OCI-LY1 (cell line): ENCODE data around the gene RAB6B.

Experiments used
- H2AFZ ChIP-seq: fragments of 200-600 bp; sonication (generic), shearing (Covaris generic); 2 replicates; pipeline ENCODE4 v1.6.0; 2014; ENCODE audit warnings: antibody characterized with exemption, mild to moderate bottlenecking, low read length
- H3F3A ChIP-seq: fragments of 200-600 bp; sonication (generic), shearing (Covaris generic); 2 replicates; pipeline ENCODE4 v1.6.0; 2014; ENCODE audit warnings: mild to moderate bottlenecking, antibody characterized with exemption, low read length, moderate library complexity; ENCODE audit not compliant: insufficient read depth
- H3K27ac ChIP-seq: fragments of 200-600 bp; sonication (generic); 2 replicates; pipeline ENCODE4 v1.5.1; 2014; ENCODE audit warnings: low read length, mixed run types, mild to moderate bottlenecking, low read depth; ENCODE audit not compliant: poor library complexity, severe bottlenecking
- H3K27me3 ChIP-seq: fragments of 200-600 bp; sonication (generic); 2 replicates; pipeline ENCODE4 v1.6.0; 2014; ENCODE audit warnings: antibody characterized with exemption, mild to moderate bottlenecking, low read length, moderate library complexity; ENCODE audit not compliant: insufficient read depth
- H3K36me3 ChIP-seq: fragments of 200-600 bp; sonication (generic); 2 replicates; pipeline ENCODE4 v1.6.1; 2014; ENCODE audit warnings: mild to moderate bottlenecking, antibody characterized with exemption, low read length, moderate library complexity, mixed read lengths; ENCODE audit not compliant: insufficient read depth
- H3K4me1 ChIP-seq: fragments of 200-600 bp; sonication (generic); 2 replicates; pipeline ENCODE4 v1.5.1; 2014; ENCODE audit warnings: mild to moderate bottlenecking, low read length, moderate library complexity; ENCODE audit not compliant: insufficient read depth, severe bottlenecking
- H3K4me2 ChIP-seq: fragments of 200-600 bp; sonication (generic), shearing (Covaris generic); 2 replicates; pipeline ENCODE4 v1.6.1; 2014; ENCODE audit warnings: low read length
- H3K4me3 ChIP-seq: fragments of 200-600 bp; sonication (generic); 2 replicates; pipeline ENCODE4 v1.5.1; 2014; ENCODE audit warnings: low read length, low read depth, mild to moderate bottlenecking, mixed read lengths; ENCODE audit not compliant: poor library complexity, severe bottlenecking
- H3K79me2 ChIP-seq: fragments of 200-600 bp; shearing (Covaris generic); 2 replicates; pipeline ENCODE4 v1.6.1; 2016; ENCODE audit warnings: mixed run types, low read length, mixed read lengths; ENCODE audit not compliant: insufficient read depth
- H3K9ac ChIP-seq: fragments of 200-600 bp; sonication (generic), shearing (Covaris generic); 2 replicates; pipeline ENCODE4 v1.6.1; 2014; ENCODE audit warnings: mild to moderate bottlenecking, low read length, mixed read lengths
- H3K9me2 ChIP-seq: fragments of 200-600 bp; sonication (generic), shearing (Covaris generic); 2 replicates; pipeline ENCODE4 v1.6.1; 2014; ENCODE audit warnings: low read depth, mild to moderate bottlenecking, low read length, mixed read lengths
- H3K9me3 ChIP-seq: fragments of 200-600 bp; shearing (Covaris generic); 2 replicates; pipeline ENCODE4 v1.6.1; 2014; ENCODE audit warnings: low read length, mixed read lengths
- H4K20me1 ChIP-seq: fragments of 200-600 bp; sonication (generic), shearing (Covaris generic); 2 replicates; pipeline ENCODE4 v1.6.0; 2016; ENCODE audit warnings: mild to moderate bottlenecking, low read length; ENCODE audit not compliant: insufficient read depth
- EZH2 ChIP-seq: fragments of 200-600 bp; sonication (generic), shearing (Covaris generic); IDR thresholded peaks from 2 replicates; pipeline ENCODE4 v1.8.0; 2017; ENCODE audit warnings: borderline replicate concordance, mixed run types, mild to moderate bottlenecking, antibody characterized with exemption, low read length, moderate library complexity, mixed read lengths
- TF ChIP-seq, protein P1 (sequence below): fragments of 200-600 bp; sonication (generic), shearing (Covaris generic); IDR thresholded peaks from 2 replicates; pipeline ENCODE4 v1.5.1; 2017; ENCODE audit warnings: mild to moderate bottlenecking, antibody characterized with exemption, low read length, moderate library complexity, mixed read lengths

RAB6B gene

DNA sequence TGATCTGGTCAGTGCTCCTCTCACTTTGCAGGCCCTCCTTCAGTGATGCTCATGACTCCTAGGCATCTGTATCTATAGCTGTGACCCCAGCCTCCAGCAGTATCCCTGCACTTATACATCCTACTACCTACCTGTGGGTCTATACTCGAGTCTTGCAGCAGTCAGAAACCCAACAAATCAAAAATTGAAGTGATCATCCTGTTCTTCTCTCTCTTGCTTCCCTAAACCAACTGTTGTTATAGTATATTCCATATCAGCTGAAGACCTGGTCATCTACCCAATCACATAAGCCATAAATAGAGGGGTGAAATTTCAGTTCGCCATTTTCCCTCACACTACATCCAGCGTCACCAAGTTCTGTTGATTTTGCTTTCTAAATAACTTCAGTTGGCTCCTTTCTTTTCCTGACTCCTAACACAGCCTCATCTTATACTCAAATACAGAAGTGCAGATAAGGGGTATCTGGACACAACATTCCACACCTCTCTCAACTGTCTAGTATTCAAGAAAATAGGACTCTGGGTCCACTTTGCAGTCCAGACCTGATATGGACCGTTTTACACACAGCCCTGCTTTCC, 116.0 kb downstream of the RAB6B start:
- Histone ChIP-seq H3K27ac (no peak overlapping the region), H3F3A (no peaks in the 10 kb centered on the region), H3K36me3 (no peaks in the 10 kb centered on the region), H3K9ac (no peak overlapping the region), H3K79me2 (no peaks in the 10 kb centered on the region), H2AFZ (no peak overlapping the region), H4K20me1 (no peaks in the 10 kb centered on the region), H3K4me1 (no peaks in the 10 kb centered on the region), H3K9me3 (no peaks in the 10 kb centered on the region), H3K27me3 (no peaks in the 10 kb centered on the region), H3K4me2 (no peak overlapping the region), H3K9me2 (no peaks in the 10 kb centered on the region), H3K4me3 (no peak overlapping the region)
- TF ChIP-seq, protein P1, sequence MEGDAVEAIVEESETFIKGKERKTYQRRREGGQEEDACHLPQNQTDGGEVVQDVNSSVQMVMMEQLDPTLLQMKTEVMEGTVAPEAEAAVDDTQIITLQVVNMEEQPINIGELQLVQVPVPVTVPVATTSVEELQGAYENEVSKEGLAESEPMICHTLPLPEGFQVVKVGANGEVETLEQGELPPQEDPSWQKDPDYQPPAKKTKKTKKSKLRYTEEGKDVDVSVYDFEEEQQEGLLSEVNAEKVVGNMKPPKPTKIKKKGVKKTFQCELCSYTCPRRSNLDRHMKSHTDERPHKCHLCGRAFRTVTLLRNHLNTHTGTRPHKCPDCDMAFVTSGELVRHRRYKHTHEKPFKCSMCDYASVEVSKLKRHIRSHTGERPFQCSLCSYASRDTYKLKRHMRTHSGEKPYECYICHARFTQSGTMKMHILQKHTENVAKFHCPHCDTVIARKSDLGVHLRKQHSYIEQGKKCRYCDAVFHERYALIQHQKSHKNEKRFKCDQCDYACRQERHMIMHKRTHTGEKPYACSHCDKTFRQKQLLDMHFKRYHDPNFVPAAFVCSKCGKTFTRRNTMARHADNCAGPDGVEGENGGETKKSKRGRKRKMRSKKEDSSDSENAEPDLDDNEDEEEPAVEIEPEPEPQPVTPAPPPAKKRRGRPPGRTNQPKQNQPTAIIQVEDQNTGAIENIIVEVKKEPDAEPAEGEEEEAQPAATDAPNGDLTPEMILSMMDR = no peak
- no peak for TF ChIP-seq EZH2

- Histone ChIP-seq H3K9me3 (no peaks in the 10 kb centered on the region), H3K9me2 (no peaks in the 10 kb centered on the region), H3K27me3 (no peaks in the 10 kb centered on the region), H3F3A (no peaks in the 10 kb centered on the region), H3K27ac (no peak overlapping the region), H3K4me2 (no peak overlapping the region), H2AFZ (no peak overlapping the region), H4K20me1 (no peaks in the 10 kb centered on the region), H3K36me3 (no peaks in the 10 kb centered on the region), H3K4me3 (no peak overlapping the region), H3K79me2 (no peaks in the 10 kb centered on the region), H3K4me1 (no peaks in the 10 kb centered on the region), H3K9ac (no peak overlapping the region)
- TF ChIP-seq EZH2 = no peak
- TF ChIP-seq, protein P1 = no peak
Observed at GRCh38 chr3:133777807-133778568, 117.7 kb downstream of the RAB6B start.

GRCh38 chr3:133776794-133777438, 118.8 kb downstream of the RAB6B start:
- no peaks in the 10 kb centered on the region for H3K4me1 ChIP-seq
- no peaks in the 10 kb centered on the region for H3K36me3 ChIP-seq
- H3K27ac ChIP-seq = no peak overlapping the region
- no peaks in the 10 kb centered on the region for H3K27me3 ChIP-seq
- H3K9ac ChIP-seq = no peak overlapping the region
- H3K4me2 ChIP-seq = no peak overlapping the region
- no peaks in the 10 kb centered on the region for H3F3A ChIP-seq
- no peaks in the 10 kb centered on the region for H3K79me2 ChIP-seq
- TF ChIP-seq EZH2 = no peak
- TF ChIP-seq, protein P1 = peak; percentile 14; the same call in 1 of the 2 replicates
- H3K9me2 ChIP-seq = no peaks in the 10 kb centered on the region
- no peaks in the 10 kb centered on the region for H4K20me1 ChIP-seq
- H2AFZ ChIP-seq = no peak overlapping the region
- no peaks in the 10 kb centered on the region for H3K9me3 ChIP-seq
- no peak overlapping the region for H3K4me3 ChIP-seq
